GM12874 (cell line): ENCODE results near the gene WDR26.

Experiments
- TF ChIP-seq, protein P1 (sequence below): IDR thresholded peaks from 2 replicates; pipeline ENCODE4 v1.5.1; 2011; ENCODE audit warnings: low read depth, mild to moderate bottlenecking, control low read depth, low read length, moderate library complexity; ENCODE audit not compliant: insufficient read depth

Gene WDR26

DNA sequence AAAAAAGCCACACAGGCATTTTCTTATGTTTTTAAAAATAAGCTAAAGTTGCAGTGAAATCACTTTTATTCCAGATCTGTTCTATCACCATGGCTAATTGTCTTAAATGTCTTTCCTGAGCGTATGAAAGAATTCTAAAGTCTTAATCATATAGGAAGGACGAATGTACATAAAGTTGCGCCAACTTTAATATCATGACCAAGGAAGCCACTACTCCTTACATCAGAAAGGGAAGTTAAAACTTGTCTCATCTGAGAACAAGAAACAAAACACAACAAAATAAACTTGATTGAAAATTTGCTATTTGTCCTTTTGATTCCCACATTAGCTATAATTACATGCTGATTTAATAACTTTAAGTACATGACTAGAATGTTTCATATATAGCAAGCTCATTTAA is 51.4 kb downstream of the WDR26 start:
- TF ChIP-seq, protein P1, sequence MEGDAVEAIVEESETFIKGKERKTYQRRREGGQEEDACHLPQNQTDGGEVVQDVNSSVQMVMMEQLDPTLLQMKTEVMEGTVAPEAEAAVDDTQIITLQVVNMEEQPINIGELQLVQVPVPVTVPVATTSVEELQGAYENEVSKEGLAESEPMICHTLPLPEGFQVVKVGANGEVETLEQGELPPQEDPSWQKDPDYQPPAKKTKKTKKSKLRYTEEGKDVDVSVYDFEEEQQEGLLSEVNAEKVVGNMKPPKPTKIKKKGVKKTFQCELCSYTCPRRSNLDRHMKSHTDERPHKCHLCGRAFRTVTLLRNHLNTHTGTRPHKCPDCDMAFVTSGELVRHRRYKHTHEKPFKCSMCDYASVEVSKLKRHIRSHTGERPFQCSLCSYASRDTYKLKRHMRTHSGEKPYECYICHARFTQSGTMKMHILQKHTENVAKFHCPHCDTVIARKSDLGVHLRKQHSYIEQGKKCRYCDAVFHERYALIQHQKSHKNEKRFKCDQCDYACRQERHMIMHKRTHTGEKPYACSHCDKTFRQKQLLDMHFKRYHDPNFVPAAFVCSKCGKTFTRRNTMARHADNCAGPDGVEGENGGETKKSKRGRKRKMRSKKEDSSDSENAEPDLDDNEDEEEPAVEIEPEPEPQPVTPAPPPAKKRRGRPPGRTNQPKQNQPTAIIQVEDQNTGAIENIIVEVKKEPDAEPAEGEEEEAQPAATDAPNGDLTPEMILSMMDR = no peak

DNA sequence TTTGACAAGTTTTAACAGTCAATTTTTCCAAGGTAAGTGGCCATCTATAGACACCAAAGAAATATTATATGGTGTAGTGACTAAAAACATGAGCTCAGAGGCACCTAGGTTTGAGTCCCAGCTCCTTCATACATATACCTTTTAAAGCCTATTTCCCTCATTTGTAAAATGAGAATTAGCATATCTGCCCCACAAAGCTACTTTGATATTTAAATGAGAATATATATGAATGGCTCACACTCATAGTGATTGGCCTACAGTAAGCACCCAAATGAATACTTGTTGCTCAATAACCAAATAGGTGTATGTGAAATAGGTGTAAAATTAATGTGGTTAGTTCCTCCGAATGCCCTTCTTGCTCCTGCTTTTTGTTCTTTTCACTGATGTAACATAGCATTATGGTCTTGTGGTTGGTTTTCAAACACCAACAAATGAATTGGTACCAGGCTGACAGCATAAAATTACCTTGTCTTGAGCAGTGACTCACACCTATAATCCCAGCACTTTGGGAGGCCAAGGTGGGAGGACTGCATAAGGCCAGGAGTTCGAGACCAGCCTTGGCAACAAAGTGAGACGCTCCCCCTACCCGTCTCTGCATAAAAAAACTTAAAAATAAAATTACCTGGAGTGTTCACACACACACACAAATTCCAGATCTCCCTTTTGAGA is 52.6 kb downstream of the WDR26 start:
- TF ChIP-seq, protein P1 = no peak

DNA sequence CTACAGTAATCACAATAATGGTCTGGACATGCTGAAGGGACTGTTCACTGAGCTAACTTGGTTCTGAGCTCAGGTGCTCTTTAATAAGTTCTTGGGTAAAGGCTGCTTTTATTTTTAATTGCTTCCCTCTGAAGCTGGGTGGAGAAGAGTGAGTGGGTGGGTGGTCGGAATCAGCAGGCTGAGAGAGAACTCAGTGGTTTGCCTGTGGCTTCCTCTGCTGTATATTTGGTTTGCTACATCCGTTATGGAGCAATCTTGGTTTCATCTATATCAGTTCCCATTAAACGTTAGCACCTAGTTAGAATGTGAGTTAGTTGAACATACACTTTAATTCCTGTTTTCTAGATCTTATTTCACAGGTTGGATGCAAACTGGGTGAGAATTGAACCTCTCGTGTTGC is 54.6 kb downstream of the WDR26 start:
- TF ChIP-seq, protein P1 = no peak

DNA sequence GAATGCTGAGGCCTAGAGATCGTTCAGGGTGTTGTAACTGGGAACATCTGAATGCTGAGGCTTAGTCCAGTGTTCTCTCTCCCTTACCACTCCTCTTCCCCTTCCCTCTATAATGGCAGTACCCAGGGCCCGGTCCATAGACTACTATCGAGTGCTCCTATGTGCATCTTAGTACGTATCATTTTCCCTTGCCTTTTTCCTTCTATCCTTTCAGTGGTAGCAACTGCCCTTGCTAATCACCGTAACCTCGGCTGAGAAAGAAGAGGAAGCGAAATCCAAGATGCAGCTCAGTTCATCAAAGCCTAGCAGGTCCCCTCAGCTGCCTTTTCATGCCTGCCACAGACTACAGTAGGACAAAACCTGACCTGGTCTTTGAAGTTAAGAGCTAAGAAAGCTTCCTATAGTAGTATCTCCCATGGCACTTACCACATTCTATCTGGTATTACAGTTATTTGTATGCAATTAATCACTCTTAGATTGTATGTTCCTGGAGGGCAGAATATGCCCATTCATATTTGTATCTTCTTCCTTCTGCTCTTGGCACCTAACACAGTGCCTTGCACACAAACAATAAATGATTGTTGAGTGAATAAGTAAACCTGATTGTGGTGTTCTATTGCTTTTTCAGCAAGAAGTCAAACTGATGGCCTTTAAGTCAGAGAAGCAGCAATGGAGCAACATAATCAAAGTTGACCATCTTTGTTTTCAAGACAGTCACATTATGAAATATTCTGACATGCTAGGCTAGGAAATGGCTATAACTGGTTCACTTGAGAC is 55.6 kb downstream of the WDR26 start:
- TF ChIP-seq, protein P1 = no peak

DNA sequence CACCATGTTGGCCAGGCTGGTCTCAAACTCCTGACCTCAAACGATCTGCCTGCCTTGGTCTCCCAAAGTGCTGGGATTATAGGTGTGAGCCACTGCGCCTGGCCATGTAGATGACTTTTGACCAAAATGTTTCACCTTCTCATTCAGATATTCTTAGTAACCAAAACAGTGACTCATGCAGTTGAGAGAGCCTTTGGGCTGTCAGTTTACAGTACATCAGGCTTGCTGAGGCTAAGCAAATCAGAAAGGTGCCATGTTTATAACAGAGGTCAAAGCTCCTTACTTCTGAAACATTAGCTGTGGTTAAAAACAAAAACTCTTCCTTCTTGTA is 57.0 kb downstream of the WDR26 start:
- TF ChIP-seq, protein P1 = no peak

DNA sequence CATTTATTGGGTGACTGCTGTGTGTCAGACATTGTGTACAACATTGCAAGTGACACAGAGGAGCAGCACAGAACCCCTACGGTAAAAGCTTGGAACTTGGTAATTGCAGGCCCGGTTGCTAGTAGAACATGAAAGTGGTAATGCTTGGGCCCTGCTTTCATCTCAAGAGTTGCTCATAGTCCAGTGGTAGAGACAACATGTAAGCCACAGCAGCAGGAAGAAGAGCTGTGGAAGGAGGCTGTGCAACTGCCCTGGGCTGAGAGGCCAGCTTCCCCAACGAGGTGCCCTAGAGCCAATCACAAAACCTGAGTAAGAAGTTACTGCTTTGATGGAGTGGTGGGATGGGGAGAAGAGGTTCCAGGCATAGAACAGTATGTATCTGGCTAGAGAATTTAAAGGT is 59.5 kb downstream of the WDR26 start:
- TF ChIP-seq, protein P1 = no peak

DNA sequence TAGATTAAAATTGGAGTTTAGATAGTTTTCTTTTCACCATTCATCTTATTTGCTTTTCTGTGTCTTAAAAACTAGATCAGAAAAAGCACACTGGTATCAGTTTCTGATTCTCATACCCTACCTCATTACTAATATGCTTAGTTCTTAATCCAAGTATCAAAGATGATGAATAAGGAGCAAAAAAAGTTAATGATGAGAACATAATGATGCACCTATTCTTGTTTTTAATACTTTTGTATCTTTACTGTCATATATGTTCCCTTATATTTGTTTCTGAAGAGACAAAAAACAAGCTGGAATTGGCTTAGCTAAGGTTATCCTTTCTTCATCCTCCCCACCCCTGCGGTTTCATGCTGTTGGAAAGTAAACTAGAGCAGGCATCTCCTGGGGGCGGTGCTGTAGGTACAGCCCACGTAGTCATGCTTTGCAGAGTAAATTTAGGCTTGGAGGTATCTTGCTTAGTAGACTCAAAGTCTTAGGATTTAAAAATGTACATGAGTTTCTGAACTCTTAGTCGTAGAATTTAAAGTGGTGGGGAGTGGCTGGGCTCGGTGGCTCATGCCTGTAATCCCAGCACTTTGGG is 61.5 kb downstream of the WDR26 start:
- TF ChIP-seq, protein P1 = no peak
